NCI-H2171 treated with DMSO at 0.1 percent for 48 hours (cell line): ENCODE results near the gene ZNF467.
A peak's percentile ranks its signal among the peaks of the same experiment; 100 is the strongest.

Experiments used
- DNase-seq: peaks from one replicate; lab custom pipeline; 2025; lab: John Stamatoyannopoulos, UW

The ZNF467 gene

GRCh38 chr7:149770728-149771636 lies 2.4 kb downstream of the ZNF467 start:
- peak; percentile 91 for DNase-seq

GRCh38 chr7:149769915-149770314 lies 3.5 kb downstream of the ZNF467 start:
- DNase-seq: no peak

GRCh38 chr7:149768931-149769330 lies 4.5 kb downstream of the ZNF467 start:
- DNase-seq: no peak

GRCh38 chr7:149767068-149767467 lies 6.3 kb downstream of the ZNF467 start:
- DNase-seq: no peak

- DNase-seq: no peak
Observed at GRCh38 chr7:149766135-149766675, 7.2 kb downstream of the ZNF467 start.

- no peak for DNase-seq
Observed at GRCh38 chr7:149765399-149766121, 7.8 kb downstream of the ZNF467 start.

GRCh38 chr7:149764481-149765398 lies 8.6 kb downstream of the ZNF467 start:
- DNase-seq: no peak

- no peak for DNase-seq
Observed at GRCh38 chr7:149763563-149764240, 9.7 kb downstream of the ZNF467 start.

- no peak for DNase-seq
Observed at GRCh38 chr7:149762610-149763009, 10.8 kb downstream of the ZNF467 start.

GRCh38 chr7:149762089-149762488 lies 11.3 kb downstream of the ZNF467 start:
- DNase-seq: no peak

GRCh38 chr7:149761307-149761706 lies 12.1 kb downstream of the ZNF467 start:
- DNase-seq: no peak

GRCh38 chr7:149760538-149760937 lies 12.8 kb downstream of the ZNF467 start:
- DNase-seq: no peak

GRCh38 chr7:149759093-149759860 lies 14.1 kb downstream of the ZNF467 start:
- DNase-seq: no peak

GRCh38 chr7:149753375-149754233 lies 19.8 kb downstream of the ZNF467 start:
- peak; percentile 28 for DNase-seq

- DNase-seq: no peak
Observed at GRCh38 chr7:149752646-149753045, 20.7 kb downstream of the ZNF467 start.

GRCh38 chr7:149751043-149751775 lies 22.2 kb downstream of the ZNF467 start:
- no peak for DNase-seq

GRCh38 chr7:149750122-149750845 lies 23.1 kb downstream of the ZNF467 start:
- DNase-seq: no peak
